PC-3 (cell line): Measurements from ENCODE around the gene IMP3. TPM values are rescaled to one million over a fixed set of nuclear protein-coding genes. Genes with fewer than 3 reads are reported as not detected.
"Not testable (repeated sequence)": the region's sequence is repeated elsewhere in the genome, so short reads cannot be mapped to it uniquely, and the experiment has no call there.

Experiments
- ATAC-seq: fragments of 200-7000 bp; cut with Tn5 transposase; 2 replicates; pipeline ENCODE4 v1.9.1; 2020; ENCODE audit warnings: mild to moderate bottlenecking, moderate library complexity
- Bru-seq: library from RNA; stranded (reverse); fragments of 400-500 nt; gene quantifications from one replicate; lab custom pipeline; 2021; lab: Mats Ljungman, UMichigan
- BruChase-seq, 2 experiments: library from RNA; stranded (reverse); fragments of 400-500 nt; gene quantifications; one replicate each; lab custom pipeline; 2021; lab: Mats Ljungman, UMichigan
- BruUV-seq: library from RNA; stranded (reverse); fragments of 400-500 nt; replicated peaks from 2 replicates; lab custom pipeline; 2021; lab: Mats Ljungman, UMichigan
- CTCF ChIA-PET: fragments of 300-600 bp; sonication (Branson Sonifier 250); formaldehyde crosslinking; loops from one replicate; lab custom pipeline; 2022; ENCODE audit warnings: antibody characterized with exemption; lab: Charles Lee
- POLR2A ChIA-PET: fragments of 300-600 bp; sonication (Branson Sonifier 250); formaldehyde crosslinking; loops from one replicate; lab custom pipeline; 2022; ENCODE audit warnings: antibody characterized with exemption; ENCODE audit not compliant: unreplicated experiment; lab: Charles Lee
- DNase-seq: peaks from one replicate; pipeline ENCODE4 v3.0.0-alpha.2; 2015
- H2AFZ ChIP-seq: fragments of 300-600 bp; sonication (generic); 2 replicates; pipeline ENCODE4 v1.6.0; 2016; ENCODE audit warnings: antibody characterized with exemption, low read length
- H3F3A ChIP-seq: fragments of 300-600 bp; sonication (generic); one replicate; pipeline ENCODE4 v1.6.0; 2017; ENCODE audit warnings: antibody characterized with exemption, low read length, control low read depth, mild to moderate bottlenecking; ENCODE audit not compliant: unreplicated experiment
- H3K27ac ChIP-seq: fragments of 300-600 bp; sonication (generic); 2 replicates; pipeline ENCODE4 v1.5.1; 2016; ENCODE audit warnings: mild to moderate bottlenecking, low read length
- H3K27me3 ChIP-seq: fragments of 300-600 bp; sonication (generic); 2 replicates; pipeline ENCODE4 v1.6.1; 2016; ENCODE audit warnings: low read length, mixed read lengths
- H3K36me3 ChIP-seq: fragments of 300-600 bp; sonication (generic); 2 replicates; pipeline ENCODE4 v1.6.1; 2016; ENCODE audit warnings: low read depth, mixed run types, low read length, mixed read lengths
- H3K4me1 ChIP-seq: fragments of 300-600 bp; sonication (generic); 2 replicates; pipeline ENCODE4 v1.5.1; 2016; ENCODE audit warnings: low read length; ENCODE audit not compliant: insufficient read depth
- H3K4me2 ChIP-seq: fragments of 300-600 bp; sonication (generic); 2 replicates; pipeline ENCODE4 v1.6.0; 2016; ENCODE audit warnings: low read length
- H3K4me3 ChIP-seq: fragments of 300-600 bp; sonication (generic); 2 replicates; pipeline ENCODE4 v1.5.1; 2016; ENCODE audit warnings: mild to moderate bottlenecking, low read length, mixed read lengths
- H3K79me2 ChIP-seq: fragments of 300-600 bp; sonication (generic); 2 replicates; pipeline ENCODE4 v1.6.1; 2017; ENCODE audit warnings: low read length, mixed read lengths
- H3K9ac ChIP-seq: fragments of 300-600 bp; sonication (generic); 2 replicates; pipeline ENCODE4 v1.6.0; 2016; ENCODE audit warnings: mild to moderate bottlenecking, low read length
- H3K9me2 ChIP-seq: fragments of 300-600 bp; sonication (generic); replicated peaks from 2 replicates; pipeline ENCODE4 v1.6.1; 2016; ENCODE audit warnings: mixed run types, low read length, mixed read lengths
- H3K9me3 ChIP-seq: fragments of 300-600 bp; sonication (generic); 2 replicates; pipeline ENCODE4 v1.6.1; 2016; ENCODE audit warnings: low read length, mixed read lengths
- H4K20me1 ChIP-seq: fragments of 300-600 bp; sonication (generic); 2 replicates; pipeline ENCODE4 v1.6.1; 2016; ENCODE audit warnings: low read length, mixed read lengths
- EZH2 ChIP-seq: fragments of 300-600 bp; sonication (generic); IDR thresholded peaks from one replicate; pipeline ENCODE4 v1.6.1; 2017; ENCODE audit warnings: antibody characterized with exemption, mild to moderate bottlenecking, low read length; ENCODE audit not compliant: unreplicated experiment
- EZH2phosphoT487 ChIP-seq: fragments of 300-600 bp; sonication (generic); IDR thresholded peaks from 2 replicates; pipeline ENCODE4 v1.6.1; 2018; ENCODE audit warnings: mild to moderate bottlenecking, antibody characterized with exemption, low read length, borderline replicate concordance
- intact Hi-C: fragments of 100-400 bp; cut with micrococcal nuclease; formaldehyde crosslinking; loops from 2 replicates; pipeline ENCODE4 v1.9.0; 2023
- long read RNA-seq: library from polyadenylated mRNA; unstranded; transcript quantifications from one replicate; pipeline ENCODE4 v2.0.0, GENCODE V29; 2021; ENCODE audit not compliant: unreplicated experiment
- total RNA-seq: library from RNA; depleted of rRNA; stranded (reverse); fragments of >200 nt; gene quantifications from 2 replicates; pipeline ENCODE4 v1.2.3, GENCODE V29; 2014; rRNA removed
- TF ChIP-seq, protein P1 (sequence below): fragments of 300-600 bp; sonication (generic); conservative IDR thresholded peaks from 2 replicates; pipeline ENCODE4 v1.5.1; 2017; ENCODE audit warnings: antibody characterized with exemption, low read depth, mild to moderate bottlenecking, low read length

The IMP3 gene, protein sequence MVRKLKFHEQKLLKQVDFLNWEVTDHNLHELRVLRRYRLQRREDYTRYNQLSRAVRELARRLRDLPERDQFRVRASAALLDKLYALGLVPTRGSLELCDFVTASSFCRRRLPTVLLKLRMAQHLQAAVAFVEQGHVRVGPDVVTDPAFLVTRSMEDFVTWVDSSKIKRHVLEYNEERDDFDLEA
- total RNA-seq: 92.6 and 95.4 TPM in 2 replicates
- Bru-seq, nascent RNA: percentile 57 among the genes with signal in this experiment
- BruChase-seq, experiment 1, labeled RNA remaining after a 6-hour chase: percentile 82 among the genes with signal in this experiment
- BruChase-seq, experiment 2, labeled RNA remaining after a 2-hour chase: percentile 79 among the genes with signal in this experiment
- long read RNA-seq, transcript IMP3-202 (1 exons, 1,237 nt): major isoform, 150 of 158 reads
- long read RNA-seq, partial matches to known transcripts: 0 of 158 reads
- long read RNA-seq, other reads (novel, unspliced or antisense): 8 of 158 reads

DNA sequence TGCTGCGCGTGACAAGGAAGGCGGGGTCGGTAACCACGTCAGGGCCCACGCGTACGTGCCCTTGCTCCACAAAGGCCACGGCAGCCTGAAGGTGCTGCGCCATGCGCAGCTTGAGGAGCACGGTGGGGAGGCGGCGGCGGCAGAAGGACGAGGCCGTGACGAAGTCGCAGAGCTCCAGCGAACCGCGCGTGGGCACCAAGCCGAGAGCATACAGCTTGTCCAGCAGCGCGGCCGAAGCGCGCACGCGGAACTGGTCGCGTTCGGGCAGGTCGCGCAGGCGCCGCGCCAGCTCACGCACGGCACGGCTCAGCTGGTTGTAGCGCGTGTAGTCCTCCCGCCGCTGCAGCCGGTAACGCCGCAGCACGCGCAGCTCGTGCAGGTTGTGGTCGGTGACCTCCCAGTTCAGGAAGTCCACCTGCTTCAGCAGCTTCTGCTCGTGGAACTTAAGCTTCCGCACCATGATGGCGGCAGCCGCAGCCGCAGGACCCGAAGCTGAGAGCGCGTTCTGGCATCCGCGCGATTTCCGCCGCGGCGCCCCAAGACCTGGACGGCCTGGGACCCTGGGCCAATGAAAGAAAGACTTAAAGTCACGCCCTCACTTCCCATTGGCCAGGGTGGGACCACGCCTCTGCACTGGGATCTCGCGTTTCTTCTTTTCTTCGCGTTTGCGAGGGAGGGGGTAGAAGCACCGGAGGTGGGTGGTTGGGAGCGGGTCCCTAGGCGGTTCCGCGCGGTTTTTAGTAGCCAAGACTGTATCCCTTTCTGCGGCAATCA lies at the start of gene IMP3:
TSS of gene IMP3 (minus strand) at position 516 of the 774 bp plus-strand sequence. CDS start at position 460, 56 bp downstream.
- TF ChIP-seq, protein P1, sequence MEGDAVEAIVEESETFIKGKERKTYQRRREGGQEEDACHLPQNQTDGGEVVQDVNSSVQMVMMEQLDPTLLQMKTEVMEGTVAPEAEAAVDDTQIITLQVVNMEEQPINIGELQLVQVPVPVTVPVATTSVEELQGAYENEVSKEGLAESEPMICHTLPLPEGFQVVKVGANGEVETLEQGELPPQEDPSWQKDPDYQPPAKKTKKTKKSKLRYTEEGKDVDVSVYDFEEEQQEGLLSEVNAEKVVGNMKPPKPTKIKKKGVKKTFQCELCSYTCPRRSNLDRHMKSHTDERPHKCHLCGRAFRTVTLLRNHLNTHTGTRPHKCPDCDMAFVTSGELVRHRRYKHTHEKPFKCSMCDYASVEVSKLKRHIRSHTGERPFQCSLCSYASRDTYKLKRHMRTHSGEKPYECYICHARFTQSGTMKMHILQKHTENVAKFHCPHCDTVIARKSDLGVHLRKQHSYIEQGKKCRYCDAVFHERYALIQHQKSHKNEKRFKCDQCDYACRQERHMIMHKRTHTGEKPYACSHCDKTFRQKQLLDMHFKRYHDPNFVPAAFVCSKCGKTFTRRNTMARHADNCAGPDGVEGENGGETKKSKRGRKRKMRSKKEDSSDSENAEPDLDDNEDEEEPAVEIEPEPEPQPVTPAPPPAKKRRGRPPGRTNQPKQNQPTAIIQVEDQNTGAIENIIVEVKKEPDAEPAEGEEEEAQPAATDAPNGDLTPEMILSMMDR: no peak
- TF ChIP-seq EZH2phosphoT487 (no peak), EZH2 (no peak)
- ATAC-seq: peak; percentile 89
- Histone ChIP-seq H3K27me3 (no peaks in the 10 kb centered on the region), H3K79me2 (peaks cover 33% of the 10 kb centered on the region), H3K27ac (peak within 1 kb of the TSS; percentile 75), H4K20me1 (peaks cover 24% of the 10 kb centered on the region), H3K36me3 (no peaks in the 10 kb centered on the region), H3K4me1 (peaks cover 12% of the 10 kb centered on the region), H3F3A (no peaks in the 10 kb centered on the region), H3K9ac (peak within 1 kb of the TSS; percentile 97), H2AFZ (peak within 1 kb of the TSS; percentile 83), H3K9me2 (no peaks in the 10 kb centered on the region), H3K9me3 (no peaks in the 10 kb centered on the region), H3K4me3 (peak within 1 kb of the TSS; percentile 96), H3K4me2 (peak within 1 kb of the TSS; percentile 91)
- DNase-seq: peak; percentile 98
- ChIA-PET POLR2A (interaction anchor here (0.6 kb wide), 1 partner anchor 143 kb away, joined by 7 read pairs; no protein-coding TSS in a partner anchor), CTCF (interaction anchor here (1.3 kb wide), 1 partner anchor 61 kb away, joined by 9 read pairs; the partner anchor contains the start of gene PTPN9)
- no TSS peak for BruUV-seq
- intact Hi-C loops: loop anchor here (1.0 to 10.0 kb wide), 4 partner anchors 8 to 275 kb away; partner anchors contain the start of gene MAN2C1

DNA sequence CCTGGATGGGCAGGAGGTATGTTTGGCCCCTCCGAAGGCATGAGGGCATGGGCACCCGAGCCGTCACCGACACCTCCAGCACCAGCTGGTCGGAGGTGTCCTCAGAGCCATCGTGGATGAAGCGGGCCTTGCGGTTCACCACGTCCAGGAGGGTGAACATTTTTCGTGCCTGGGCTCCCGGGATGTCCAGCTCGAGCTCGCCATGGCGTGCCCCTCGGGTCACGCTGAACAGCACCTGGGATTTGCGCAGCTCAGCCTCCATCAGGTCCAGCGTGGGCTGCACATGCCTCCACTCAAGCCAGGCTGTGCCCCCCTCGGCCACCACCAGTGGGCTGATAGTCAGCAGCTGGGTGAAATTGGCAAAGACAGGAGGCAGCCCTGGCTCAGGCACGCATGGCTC lies 49.4 kb upstream of the IMP3 start:
- H2AFZ ChIP-seq, intact Hi-C loops, DNase-seq, H3F3A ChIP-seq, H3K9ac ChIP-seq, H3K4me3 ChIP-seq, H3K27ac ChIP-seq, POLR2A ChIA-PET, CTCF ChIA-PET, H3K9me3 ChIP-seq, H3K4me1 ChIP-seq, ATAC-seq, H3K36me3 ChIP-seq, BruUV-seq, H3K9me2 ChIP-seq, H4K20me1 ChIP-seq, H3K4me2 ChIP-seq, H3K79me2 ChIP-seq, H3K27me3 ChIP-seq: not testable (repeated sequence)

DNA sequence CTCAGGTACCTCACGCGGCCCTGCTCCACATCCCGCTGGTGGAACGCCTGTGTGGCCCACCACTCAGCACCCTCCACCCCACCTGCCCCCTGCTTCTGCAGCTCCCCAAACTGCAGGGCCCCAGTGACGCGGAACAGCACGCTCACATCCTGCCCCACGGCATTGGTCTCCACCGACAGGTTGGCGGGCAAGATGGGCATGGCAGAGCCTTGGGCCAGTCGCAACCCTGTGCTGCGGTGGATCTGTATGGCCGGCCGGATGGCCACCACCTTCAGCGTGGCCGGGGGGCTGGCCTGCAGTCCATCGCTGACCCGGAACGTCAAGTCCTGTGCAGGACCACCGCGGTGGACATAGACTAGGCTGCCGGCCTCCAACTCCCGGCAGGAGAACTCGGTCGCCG lies 48.8 kb upstream of the IMP3 start:
- ChIA-PET CTCF (no interaction called here), POLR2A (no interaction called here)
- DNase-seq (no peak), ATAC-seq (no peak)
- no peaks in the 10 kb centered on the region for H3K9me2 ChIP-seq
- no peaks in the 10 kb centered on the region for H3K36me3 ChIP-seq
- no peak overlapping the region for H3K9ac ChIP-seq
- no peak overlapping the region for H3K4me3 ChIP-seq
- no peaks in the 10 kb centered on the region for H4K20me1 ChIP-seq
- H3K27me3 ChIP-seq: no peaks in the 10 kb centered on the region
- H3K27ac ChIP-seq: no peak overlapping the region
- H3F3A ChIP-seq: no peaks in the 10 kb centered on the region
- no peaks in the 10 kb centered on the region for H3K9me3 ChIP-seq
- no peaks in the 10 kb centered on the region for H3K79me2 ChIP-seq
- TF ChIP-seq EZH2 (no peak), EZH2phosphoT487 (no peak)
- TF ChIP-seq, protein P1: no peak
- H2AFZ ChIP-seq: no peak overlapping the region
- no peak overlapping the region for H3K4me2 ChIP-seq
- intact Hi-C loops: no loop called here
- H3K4me1 ChIP-seq: peaks cover 4% of the 10 kb centered on the region
- BruUV-seq: no TSS peak
